ENCODE measurements around the gene CKS2.
A peak's percentile ranks its signal among the peaks of the same experiment; 100 is the strongest.
"Not testable (repeated sequence)": the region's sequence is repeated elsewhere in the genome, so short reads cannot be mapped to it uniquely, and the experiment has no call there.

The CKS2 gene

DNA sequence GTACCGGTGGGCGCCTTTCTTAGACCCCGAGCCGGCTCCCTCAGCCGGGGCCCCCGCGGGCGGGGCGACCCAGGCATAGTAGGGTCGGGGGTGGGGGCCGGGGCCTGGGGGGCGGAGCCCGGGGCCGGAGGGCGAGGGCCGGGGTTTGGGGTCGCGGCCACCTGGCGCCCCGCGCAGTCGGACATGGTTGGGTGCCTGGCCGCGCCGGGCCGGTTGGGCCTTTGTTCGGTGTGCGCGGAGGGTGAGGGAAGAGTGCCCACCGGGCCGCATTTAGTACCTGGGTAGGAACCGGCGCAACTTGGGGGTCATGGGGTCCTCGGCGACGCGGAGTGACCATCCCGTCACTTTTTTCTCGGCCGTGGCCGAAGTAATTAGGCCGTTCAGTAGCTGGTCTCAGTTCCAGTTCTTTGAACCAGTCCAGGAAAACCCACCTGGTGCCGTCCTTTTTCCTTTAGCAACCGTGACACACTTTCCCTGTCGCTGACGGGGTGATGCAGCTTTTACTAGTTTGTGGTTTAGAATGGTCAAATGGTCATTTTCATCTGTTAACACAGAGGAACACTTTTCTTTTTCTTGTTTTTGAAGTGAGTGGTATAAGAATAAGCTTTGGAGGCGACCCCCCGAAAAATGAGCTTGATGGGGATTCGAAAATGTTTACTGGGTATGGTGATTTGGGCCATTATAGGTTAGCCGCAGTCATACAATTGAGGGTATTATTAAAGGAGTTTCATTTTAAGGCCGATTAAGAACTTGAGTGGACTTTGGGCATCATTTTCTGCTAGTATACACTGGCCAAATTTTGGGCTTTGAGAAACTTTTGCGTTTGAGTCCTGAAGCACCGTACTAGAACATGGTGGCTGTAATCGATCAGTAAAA is 589 bp downstream of the CKS2 start:
- no peak for DNase-seq

GRCh38 chr9:89312222-89312571 is 1.2 kb downstream of the CKS2 start:
- DNase-seq = peak; percentile 3

GRCh38 chr9:89313842-89314241 is 2.8 kb downstream of the CKS2 start:
- no peak for DNase-seq

DNA sequence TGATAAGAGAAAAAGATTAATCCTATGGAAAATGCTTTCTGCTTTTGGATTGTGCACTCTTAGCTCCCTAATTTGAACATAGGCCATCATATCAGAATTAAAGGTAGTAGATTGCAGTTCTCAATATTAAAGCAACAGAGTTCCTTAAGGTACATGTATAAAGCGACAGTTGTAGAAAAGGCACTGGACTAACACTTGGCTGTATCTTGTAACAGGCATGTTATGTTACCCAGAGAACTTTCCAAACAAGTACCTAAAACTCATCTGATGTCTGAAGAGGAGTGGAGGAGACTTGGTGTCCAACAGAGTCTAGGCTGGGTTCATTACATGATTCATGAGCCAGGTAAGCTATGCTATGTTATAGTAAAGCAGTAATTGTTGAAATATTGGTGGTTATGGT is 4.0 kb downstream of the CKS2 start:
- DNase-seq = no peak

GRCh38 chr9:89315482-89315881 is 4.5 kb downstream of the CKS2 start:
- no peak for DNase-seq

- no peak for DNase-seq
These were observed 6.3 kb downstream of the CKS2 start for GRCh38 chr9:89317282-89317681.

DNA sequence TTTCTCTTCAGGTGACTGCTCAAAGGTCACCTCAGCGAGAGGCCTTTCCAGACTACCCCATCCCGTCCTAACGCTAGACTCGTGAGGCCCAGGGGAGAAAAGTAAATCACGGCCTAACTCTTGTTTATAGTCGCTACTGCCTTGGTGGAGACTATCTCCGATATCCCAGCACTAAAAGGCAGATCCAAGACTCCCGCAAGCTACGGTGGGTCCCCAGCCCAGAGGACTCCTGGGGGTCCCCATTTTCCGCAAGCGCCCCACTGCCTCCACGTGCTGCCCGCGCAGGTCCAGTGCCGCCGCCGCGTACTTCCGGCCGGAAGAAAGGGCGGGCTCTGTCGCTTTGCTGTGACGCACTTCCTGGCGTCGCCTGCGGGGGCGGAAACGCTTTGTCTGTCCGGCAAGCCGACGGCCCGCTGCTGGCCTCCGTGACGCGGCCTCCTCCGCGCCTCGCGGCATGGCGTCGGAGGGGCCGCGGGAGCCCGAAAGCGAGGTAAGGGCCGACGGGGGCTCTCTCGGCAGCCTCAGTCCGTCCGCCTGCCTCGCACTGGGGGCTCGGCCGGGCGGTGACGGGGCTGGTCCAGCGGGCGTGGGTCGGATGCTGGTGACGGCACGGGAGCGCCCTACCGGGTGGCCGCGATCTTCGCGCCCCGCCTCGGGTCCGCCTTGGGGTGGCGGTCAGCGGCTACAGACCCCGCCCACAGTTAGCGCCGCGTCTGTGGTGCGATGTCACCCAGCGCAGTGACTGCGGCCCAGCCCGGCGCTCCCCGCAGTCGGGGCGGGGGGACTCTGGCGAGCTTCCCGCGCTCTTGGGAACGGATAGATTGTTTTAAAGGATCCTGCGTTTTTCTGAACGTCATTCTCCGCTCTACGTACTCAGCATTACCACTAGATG is 7.4 kb downstream of the CKS2 start, which contains the start of gene SECISBP2:
SECISBP2 (plus strand) TSS at position 378 of the 892 bp plus-strand sequence; CDS start at position 455, 77 bp downstream.
- peak; percentile 94 for DNase-seq

DNA sequence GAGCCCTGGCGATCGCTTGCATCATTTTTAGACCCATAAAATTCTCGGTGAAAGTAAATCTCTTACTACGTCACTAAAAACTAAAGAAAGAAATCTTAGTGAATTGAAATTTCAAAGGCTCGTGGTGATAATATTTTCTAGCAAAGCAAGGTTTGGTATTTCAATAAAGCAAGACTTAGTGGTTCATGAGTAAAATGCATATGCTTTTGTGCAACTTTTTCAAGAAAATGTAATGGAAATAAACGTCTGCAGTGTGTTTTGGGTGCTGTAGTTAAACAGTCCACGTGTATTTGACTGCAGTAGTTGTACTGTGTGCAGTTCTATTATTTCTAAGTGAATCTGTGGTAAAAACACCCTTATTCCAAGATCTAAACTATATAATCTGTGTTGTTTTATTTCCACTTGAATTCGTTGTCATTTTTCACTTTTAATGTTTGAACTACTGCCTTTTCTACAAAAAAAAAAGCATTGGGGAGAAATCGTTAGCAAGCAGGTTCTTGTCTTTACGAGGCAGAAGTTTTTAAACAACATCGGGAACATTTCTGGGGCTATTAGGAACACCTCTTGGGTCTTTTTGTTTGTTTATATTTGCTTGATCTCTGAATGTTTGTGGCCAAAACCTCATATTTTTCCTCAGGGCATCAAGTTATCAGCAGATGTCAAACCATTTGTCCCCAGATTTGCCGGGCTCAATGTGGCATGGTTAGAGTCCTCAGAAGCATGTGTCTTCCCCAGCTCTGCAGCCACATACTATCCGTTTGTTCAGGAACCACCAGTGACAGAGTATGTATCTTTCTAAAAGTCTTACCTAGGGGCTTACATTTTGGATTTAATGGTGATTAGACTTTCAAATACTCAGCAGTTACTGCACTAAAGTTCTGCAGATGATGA is 8.3 kb downstream of the CKS2 start:
- no peak for DNase-seq

- DNase-seq = no peak
These were observed 12.4 kb downstream of the CKS2 start for GRCh38 chr9:89323390-89323789.

- no peak for DNase-seq
These were observed 14.7 kb downstream of the CKS2 start for GRCh38 chr9:89325733-89326132.

DNA sequence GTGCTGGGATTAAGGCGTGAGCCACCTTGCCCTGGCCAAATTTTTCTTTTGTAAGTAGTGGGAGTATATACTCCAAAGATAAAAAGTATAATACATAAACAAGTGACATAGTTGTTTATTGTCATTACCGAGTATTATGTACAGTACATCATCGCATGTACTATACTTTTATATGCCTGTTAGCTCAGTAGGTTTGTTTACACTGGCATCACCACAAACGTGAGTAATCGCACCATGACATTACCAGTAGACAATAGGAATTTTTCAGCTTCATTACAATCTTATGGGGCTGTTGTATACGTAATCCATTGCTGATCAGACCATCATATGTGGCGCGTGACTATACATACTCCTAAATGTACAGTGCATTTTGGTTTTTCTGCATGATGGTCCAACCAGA is 17.1 kb downstream of the CKS2 start:
- no peak for DNase-seq

- DNase-seq = no peak
These were observed 18.9 kb downstream of the CKS2 start for GRCh38 chr9:89329917-89330316.

GRCh38 chr9:89330513-89330912 is 19.5 kb downstream of the CKS2 start:
- no peak for DNase-seq

GRCh38 chr9:89339807-89340206 is 28.8 kb downstream of the CKS2 start:
- DNase-seq = no peak

DNA sequence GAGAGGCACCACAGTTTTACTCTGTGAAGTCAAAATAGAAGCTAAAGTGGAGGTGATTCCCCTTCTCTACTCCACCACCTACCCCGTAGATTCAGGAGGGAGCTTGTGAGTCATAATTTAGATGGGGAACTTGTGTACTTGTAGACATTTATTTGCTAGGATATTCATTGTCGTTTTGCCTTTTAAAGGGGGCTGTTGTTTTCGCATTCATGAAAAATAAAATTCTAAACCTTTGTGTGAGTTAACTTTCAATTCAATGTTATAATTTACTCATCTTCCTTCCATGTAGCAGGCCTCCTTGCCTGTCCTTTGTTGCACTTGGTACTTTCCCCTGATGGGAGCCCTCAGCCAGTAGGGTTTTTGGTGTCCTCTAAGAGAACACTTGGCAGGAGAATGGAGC is 29.3 kb downstream of the CKS2 start:
- DNase-seq = no peak

- no peak for DNase-seq
These were observed 31.2 kb downstream of the CKS2 start for GRCh38 chr9:89342213-89342612.

- no peak for DNase-seq
These were observed 32.0 kb downstream of the CKS2 start for GRCh38 chr9:89342948-89343347.

- not testable (repeated sequence) for DNase-seq
These were observed 32.8 kb downstream of the CKS2 start for GRCh38 chr9:89343812-89344211.

GRCh38 chr9:89345476-89345875 is 34.5 kb downstream of the CKS2 start:
- DNase-seq = no peak

GRCh38 chr9:89346696-89347095 is 35.7 kb downstream of the CKS2 start:
- no peak for DNase-seq

- DNase-seq = no peak
These were observed 36.7 kb downstream of the CKS2 start for GRCh38 chr9:89347651-89348050.

GRCh38 chr9:89349607-89350006 is 38.6 kb downstream of the CKS2 start:
- DNase-seq = no peak
